Neutrophil (primary cell): ENCODE data around the gene CCDC138.

Source experiments
- H3K27ac ChIP-seq: fragments of 200-600 bp; sonication (generic); 2 replicates; pipeline ENCODE4 v1.5.1; 2016; ENCODE audit warnings: mild to moderate bottlenecking, moderate library complexity
- H3K27me3 ChIP-seq: fragments of 200-600 bp; sonication (generic); 2 replicates; pipeline ENCODE4 v1.6.0; 2016; ENCODE audit warnings: mild to moderate bottlenecking
- H3K36me3 ChIP-seq: fragments of 200-600 bp; sonication (generic); 2 replicates; pipeline ENCODE4 v1.5.1; 2017
- H3K4me1 ChIP-seq, 2 experiments: fragments of 200-600 bp in 1 of 2; sonication (generic) in 1 of 2; 1 replicate in 1 of 2; 2 replicates in 1 of 2; pipeline versions ENCODE4 v1.5.1 to v1.6.1; 2013 to 2016; ENCODE audit warnings: low read depth in 1 of 2, low read length in 1 of 2, mild to moderate bottlenecking in 1 of 2, moderate library complexity in 1 of 2; ENCODE audit not compliant: control insufficient read depth in 1 of 2, insufficient read depth in 1 of 2
- H3K4me3 ChIP-seq, 2 experiments: fragments of 200-600 bp in 1 of 2; sonication (generic) in 1 of 2; 1 replicate in 1 of 2; 2 replicates in 1 of 2; pipeline ENCODE4 v1.5.1; 2013 to 2016; ENCODE audit warnings: low read depth in 1 of 2, low read length in 1 of 2, mild to moderate bottlenecking in 1 of 2, moderate library complexity in 1 of 2
- H3K9me3 ChIP-seq: fragments of 200-600 bp; sonication (generic); 2 replicates; pipeline ENCODE4 v1.5.1; 2016
- CTCF ChIP-seq: fragments of 200-600 bp; sonication (generic); IDR thresholded peaks from 2 replicates; pipeline ENCODE4 v1.5.1; 2016; ENCODE audit warnings: antibody characterized with exemption

Gene CCDC138

GRCh38 chr2:108833219-108833618 is 46.6 kb downstream of the CCDC138 start:
- Histone ChIP-seq H3K27ac (no peak overlapping the region), H3K9me3 (peaks cover 4% of the 10 kb centered on the region), H3K4me1 (no peaks in the 10 kb centered on the region), H3K4me3 (no peak overlapping the region), H3K27me3 (no peaks in the 10 kb centered on the region), H3K36me3 (no peaks in the 10 kb centered on the region)
- TF ChIP-seq CTCF, result no peak

GRCh38 chr2:108834620-108835019 is 48.0 kb downstream of the CCDC138 start:
- H3K4me1 ChIP-seq, result no peaks in the 10 kb centered on the region
- no peak for TF ChIP-seq CTCF
- H3K4me3 ChIP-seq, result no peak overlapping the region
- no peaks in the 10 kb centered on the region for H3K27me3 ChIP-seq
- no peak overlapping the region for H3K27ac ChIP-seq
- H3K36me3 ChIP-seq, result no peaks in the 10 kb centered on the region
- H3K9me3 ChIP-seq, result peaks cover 4% of the 10 kb centered on the region

- H3K36me3 ChIP-seq, result no peaks in the 10 kb centered on the region
- H3K27ac ChIP-seq, result no peak overlapping the region
- peaks cover 4% of the 10 kb centered on the region for H3K9me3 ChIP-seq
- no peaks in the 10 kb centered on the region for H3K4me1 ChIP-seq
- H3K4me3 ChIP-seq, result no peak overlapping the region
- TF ChIP-seq CTCF, result no peak
- H3K27me3 ChIP-seq, result no peaks in the 10 kb centered on the region
Measured at GRCh38 chr2:108835040-108835439, 48.5 kb downstream of the CCDC138 start.

GRCh38 chr2:108837198-108837597 is 50.6 kb downstream of the CCDC138 start:
- no peak for TF ChIP-seq CTCF
- Histone ChIP-seq H3K4me1 (no peaks in the 10 kb centered on the region), H3K9me3 (peaks cover 4% of the 10 kb centered on the region)

GRCh38 chr2:108841506-108841905 is 54.9 kb downstream of the CCDC138 start:
- Histone ChIP-seq H3K27me3 (no peaks in the 10 kb centered on the region), H3K4me3 (no peak overlapping the region), H3K36me3 (no peaks in the 10 kb centered on the region), H3K4me1 (no peaks in the 10 kb centered on the region), H3K9me3 (peaks cover 4% of the 10 kb centered on the region), H3K27ac (no peak overlapping the region)
- TF ChIP-seq CTCF, result no peak

More at GRCh38 chr2:108837198-108837597, 50.6 kb downstream of the CCDC138 start:
- no peak overlapping the region for H3K4me3 ChIP-seq
- no peaks in the 10 kb centered on the region for H3K27me3 ChIP-seq
- H3K27ac ChIP-seq, result no peak overlapping the region
- H3K36me3 ChIP-seq, result no peaks in the 10 kb centered on the region

GRCh38 chr2:108845923-108846322 is 59.4 kb downstream of the CCDC138 start:
- H3K4me3 ChIP-seq, result no peak overlapping the region
- H3K4me1 ChIP-seq, result no peaks in the 10 kb centered on the region
- no peaks in the 10 kb centered on the region for H3K36me3 ChIP-seq
- no peak for TF ChIP-seq CTCF
- no peaks in the 10 kb centered on the region for H3K9me3 ChIP-seq
- no peak overlapping the region for H3K27ac ChIP-seq
- no peaks in the 10 kb centered on the region for H3K27me3 ChIP-seq
